Measurements from ENCODE around the gene MDH2.

The MDH2 gene

GRCh38 chr7:76062254-76062653 is 14.3 kb downstream of the MDH2 start:
- Histone ChIP-seq H3K36me3 (ENCODE audit: control insufficient read depth in 1 of 2, insufficient read depth in 2 of 2, low read length in 2 of 2) (peaks cover 86 to 95% of the 10 kb centered on the region in 2 experiments), H2AFZ (ENCODE audit: insufficient read depth, low read length, poor library complexity) (no peak overlapping the region), H3K4me1 (ENCODE audit: control insufficient read depth in 1 of 2, insufficient read depth in 2 of 2, low read length in 2 of 2) (no peaks in the 10 kb centered on the region), H2AK5ac (ENCODE audit: low read length) (no peak overlapping the region), H3K79me2 (ENCODE audit: control insufficient read depth, insufficient read depth, low read length, poor library complexity) (no peaks in the 10 kb centered on the region), H3K27me3 (ENCODE audit: insufficient read depth, low read length) (no peaks in the 10 kb centered on the region), H3K79me1 (ENCODE audit: low read length) (no peaks in the 10 kb centered on the region), H2BK12ac (ENCODE audit: low read length) (no peak overlapping the region), H3K4me3 (ENCODE audit: low read depth, low read length) (no peak overlapping the region), H3K9ac (ENCODE audit: low read length) (no peak overlapping the region), H3K4ac (ENCODE audit: low read depth, low read length) (no peak overlapping the region), H4K12ac (ENCODE audit: low read depth, low read length) (no peak overlapping the region), H3K27ac (ENCODE audit: low read depth, low read length) (no peak overlapping the region), H3K14ac (ENCODE audit: low read length) (no peak overlapping the region), H3K4me2 (ENCODE audit: low read length) (no peak overlapping the region), H4K91ac (ENCODE audit: low read depth, low read length) (no peak overlapping the region), H4K8ac (ENCODE audit: low read depth, low read length) (no peak overlapping the region), H3K23ac (ENCODE audit: low read length) (no peak overlapping the region), H2BK5ac (ENCODE audit: low read depth, low read length, poor library complexity) (no peak overlapping the region), H3K18ac (ENCODE audit: low read length) (no peak overlapping the region), H2BK120ac (ENCODE audit: insufficient read depth, low read length, poor library complexity) (no peak overlapping the region), H3K9me3 (ENCODE audit: insufficient read depth, low read depth, low read length) (peaks cover 2% of the 10 kb centered on the region)
- no peak for DNase-seq
- no CpG with 5 or more reads among the region's 15 CpGs for WGBS (ENCODE audit: extremely low coverage, insufficient coverage, insufficient read length)

GRCh38 chr7:76063114-76063513 is 15.2 kb downstream of the MDH2 start:
- H3K23ac ChIP-seq (ENCODE audit: low read length): no peak overlapping the region
- H3K4me1 ChIP-seq (ENCODE audit: control insufficient read depth in 1 of 2, insufficient read depth in 2 of 2, low read length in 2 of 2): no peaks in the 10 kb centered on the region
- H2AFZ ChIP-seq (ENCODE audit: insufficient read depth, low read length, poor library complexity): no peak overlapping the region
- H2BK5ac ChIP-seq (ENCODE audit: low read depth, low read length, poor library complexity): no peak overlapping the region
- DNase-seq: no peak
- H3K4ac ChIP-seq (ENCODE audit: low read depth, low read length): no peak overlapping the region
- no peak overlapping the region for H3K14ac ChIP-seq (ENCODE audit: low read length)
- H3K79me2 ChIP-seq (ENCODE audit: control insufficient read depth, insufficient read depth, low read length, poor library complexity): no peaks in the 10 kb centered on the region
- H3K4me2 ChIP-seq (ENCODE audit: low read length): no peak overlapping the region
- H3K27me3 ChIP-seq (ENCODE audit: insufficient read depth, low read length): no peaks in the 10 kb centered on the region
- no peak overlapping the region for H3K27ac ChIP-seq (ENCODE audit: low read depth, low read length)
- no peak overlapping the region for H4K12ac ChIP-seq (ENCODE audit: low read depth, low read length)
- peaks cover 2% of the 10 kb centered on the region for H3K9me3 ChIP-seq (ENCODE audit: insufficient read depth, low read depth, low read length)
- no peak overlapping the region for H4K8ac ChIP-seq (ENCODE audit: low read depth, low read length)
- WGBS (ENCODE audit: extremely low coverage, insufficient coverage, insufficient read length): no CpG with 5 or more reads among the region's 10 CpGs
- H3K18ac ChIP-seq (ENCODE audit: low read length): no peak overlapping the region
- no peak overlapping the region for H4K91ac ChIP-seq (ENCODE audit: low read depth, low read length)
- peaks cover 82 to 89% of the 10 kb centered on the region in 2 experiments for H3K36me3 ChIP-seq (ENCODE audit: control insufficient read depth in 1 of 2, insufficient read depth in 2 of 2, low read length in 2 of 2)
- H2BK120ac ChIP-seq (ENCODE audit: insufficient read depth, low read length, poor library complexity): no peak overlapping the region
- no peak overlapping the region for H2BK12ac ChIP-seq (ENCODE audit: low read length)
- H2AK5ac ChIP-seq (ENCODE audit: low read length): no peak overlapping the region
- no peak overlapping the region for H3K4me3 ChIP-seq (ENCODE audit: low read depth, low read length)
- H3K9ac ChIP-seq (ENCODE audit: low read length): no peak overlapping the region
- no peaks in the 10 kb centered on the region for H3K79me1 ChIP-seq (ENCODE audit: low read length)

DNA sequence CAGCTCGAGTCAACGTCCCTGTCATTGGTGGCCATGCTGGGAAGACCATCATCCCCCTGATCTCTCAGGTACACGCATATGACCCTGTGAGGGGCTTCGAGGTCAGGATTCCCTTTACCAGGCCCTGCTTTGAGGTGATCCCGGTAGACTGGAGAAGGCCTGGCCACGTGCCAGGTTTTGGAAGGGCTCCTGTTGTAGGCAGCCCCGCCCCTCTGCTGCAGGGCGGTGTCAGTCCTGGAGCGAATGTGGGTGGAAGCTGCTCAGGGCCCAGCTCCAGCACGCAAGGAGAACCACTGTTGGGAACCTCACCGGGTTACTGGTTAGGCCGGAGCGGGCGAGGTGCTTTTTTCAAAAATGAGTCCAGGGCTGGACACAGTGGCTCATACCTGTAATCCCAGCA is 15.6 kb downstream of the MDH2 start:
- Histone ChIP-seq H2AK5ac (ENCODE audit: low read length) (no peak overlapping the region), H3K4me2 (ENCODE audit: low read length) (no peak overlapping the region)
- no CpG with 5 or more reads among the region's 14 CpGs for WGBS (ENCODE audit: extremely low coverage, insufficient coverage, insufficient read length)

DNA sequence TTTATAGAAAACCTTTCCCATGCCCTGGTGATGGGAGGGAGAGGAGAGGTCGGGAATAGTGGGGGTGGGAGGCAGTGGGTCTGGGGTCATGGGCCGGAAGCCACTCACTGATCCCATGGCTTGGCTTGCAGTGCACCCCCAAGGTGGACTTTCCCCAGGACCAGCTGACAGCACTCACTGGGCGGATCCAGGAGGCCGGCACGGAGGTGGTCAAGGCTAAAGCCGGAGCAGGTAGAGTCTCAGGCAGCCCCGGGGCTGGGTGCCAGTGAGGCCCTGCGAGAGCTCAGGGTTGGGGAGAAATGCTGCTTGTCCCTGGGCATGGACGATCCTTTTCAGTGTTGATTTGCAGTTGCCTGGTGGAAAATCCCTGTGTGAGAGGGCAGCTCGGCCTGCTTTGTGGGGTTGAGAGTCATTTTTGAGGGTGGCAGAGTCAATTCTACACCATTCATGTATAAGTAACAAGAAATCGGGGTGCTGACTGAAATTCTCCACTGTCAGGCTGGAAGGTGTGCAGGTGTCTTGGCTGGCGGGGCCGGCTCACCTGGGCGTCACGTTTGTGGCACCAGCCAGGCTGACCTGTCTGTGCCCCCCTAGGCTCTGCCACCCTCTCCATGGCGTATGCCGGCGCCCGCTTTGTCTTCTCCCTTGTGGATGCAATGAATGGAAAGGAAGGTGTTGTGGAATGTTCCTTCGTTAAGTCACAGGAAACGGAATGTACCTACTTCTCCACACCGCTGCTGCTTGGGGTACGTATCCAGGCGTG is 16.5 kb downstream of the MDH2 start:
- no peak overlapping the region for H3K18ac ChIP-seq (ENCODE audit: low read length)
- no peak overlapping the region for H3K4me2 ChIP-seq (ENCODE audit: low read length)
- H3K4me1 ChIP-seq (ENCODE audit: control insufficient read depth in 1 of 2, insufficient read depth in 2 of 2, low read length in 2 of 2): peaks cover 0 to 2% of the 10 kb centered on the region in 2 experiments

More for the DNA sequence above, 15.6 kb downstream of the MDH2 start:
- H3K23ac ChIP-seq (ENCODE audit: low read length): no peak overlapping the region
- no peak overlapping the region for H4K12ac ChIP-seq (ENCODE audit: low read depth, low read length)
- no peak overlapping the region for H3K4me3 ChIP-seq (ENCODE audit: low read depth, low read length)
- no peak overlapping the region for H2BK5ac ChIP-seq (ENCODE audit: low read depth, low read length, poor library complexity)
- no peak for DNase-seq
- no peaks in the 10 kb centered on the region for H3K79me2 ChIP-seq (ENCODE audit: control insufficient read depth, insufficient read depth, low read length, poor library complexity)
- H3K18ac ChIP-seq (ENCODE audit: low read length): no peak overlapping the region
- H2AFZ ChIP-seq (ENCODE audit: insufficient read depth, low read length, poor library complexity): no peak overlapping the region
- peaks cover 2% of the 10 kb centered on the region for H3K9me3 ChIP-seq (ENCODE audit: insufficient read depth, low read depth, low read length)
- H3K4me1 ChIP-seq (ENCODE audit: control insufficient read depth in 1 of 2, insufficient read depth in 2 of 2, low read length in 2 of 2): no peaks in the 10 kb centered on the region
- no peaks in the 10 kb centered on the region for H3K27me3 ChIP-seq (ENCODE audit: insufficient read depth, low read length)
- H3K9ac ChIP-seq (ENCODE audit: low read length): no peak overlapping the region
- no peak overlapping the region for H4K8ac ChIP-seq (ENCODE audit: low read depth, low read length)
- H3K36me3 ChIP-seq (ENCODE audit: control insufficient read depth in 1 of 2, insufficient read depth in 2 of 2, low read length in 2 of 2): peaks cover 80 to 86% of the 10 kb centered on the region in 2 experiments
- H3K79me1 ChIP-seq (ENCODE audit: low read length): no peaks in the 10 kb centered on the region
- no peak overlapping the region for H2BK12ac ChIP-seq (ENCODE audit: low read length)
- H4K91ac ChIP-seq (ENCODE audit: low read depth, low read length): no peak overlapping the region
- H3K27ac ChIP-seq (ENCODE audit: low read depth, low read length): no peak overlapping the region
- no peak overlapping the region for H3K14ac ChIP-seq (ENCODE audit: low read length)
- no peak overlapping the region for H2BK120ac ChIP-seq (ENCODE audit: insufficient read depth, low read length, poor library complexity)
- no peak overlapping the region for H3K4ac ChIP-seq (ENCODE audit: low read depth, low read length)

More for the DNA sequence above, 16.5 kb downstream of the MDH2 start:
- DNase-seq: no peak
- Histone ChIP-seq H2BK12ac (ENCODE audit: low read length) (no peak overlapping the region), H3K79me1 (ENCODE audit: low read length) (no peaks in the 10 kb centered on the region), H4K12ac (ENCODE audit: low read depth, low read length) (no peak overlapping the region), H4K91ac (ENCODE audit: low read depth, low read length) (no peak overlapping the region), H3K27ac (ENCODE audit: low read depth, low read length) (no peak overlapping the region), H2BK5ac (ENCODE audit: low read depth, low read length, poor library complexity) (no peak overlapping the region), H3K79me2 (ENCODE audit: control insufficient read depth, insufficient read depth, low read length, poor library complexity) (no peaks in the 10 kb centered on the region), H3K4ac (ENCODE audit: low read depth, low read length) (no peak overlapping the region), H3K23ac (ENCODE audit: low read length) (no peak overlapping the region), H3K9ac (ENCODE audit: low read length) (no peak overlapping the region), H4K8ac (ENCODE audit: low read depth, low read length) (no peak overlapping the region), H2AFZ (ENCODE audit: insufficient read depth, low read length, poor library complexity) (no peak overlapping the region), H3K4me3 (ENCODE audit: low read depth, low read length) (no peak overlapping the region), H3K36me3 (ENCODE audit: control insufficient read depth in 1 of 2, insufficient read depth in 2 of 2, low read length in 2 of 2) (peaks cover 72 to 78% of the 10 kb centered on the region in 2 experiments), H3K9me3 (ENCODE audit: insufficient read depth, low read depth, low read length) (peaks cover 2% of the 10 kb centered on the region), H2BK120ac (ENCODE audit: insufficient read depth, low read length, poor library complexity) (no peak overlapping the region), H3K14ac (ENCODE audit: low read length) (no peak overlapping the region), H3K27me3 (ENCODE audit: insufficient read depth, low read length) (no peaks in the 10 kb centered on the region), H2AK5ac (ENCODE audit: low read length) (no peak overlapping the region)
- WGBS (ENCODE audit: extremely low coverage, insufficient coverage, insufficient read length): no CpG with 5 or more reads among the region's 24 CpGs
